Calu3 (cell line): ENCODE results near the gene DDN. TPM values are rescaled to one million over a fixed set of nuclear protein-coding genes. Genes with fewer than 3 reads are reported as not detected.

Experiments
- BruUV-seq: library from RNA; stranded (reverse); fragments of 400-500 nt; replicated peaks from 2 replicates; lab custom pipeline; 2021; lab: Mats Ljungman, UMichigan
- CTCF ChIA-PET: fragments of 300-600 bp; sonication (Branson Sonifier 250); formaldehyde crosslinking; loops from one replicate; lab custom pipeline; 2022; ENCODE audit warnings: antibody characterized with exemption; lab: Charles Lee
- DNase-seq: peaks from one replicate; pipeline ENCODE4 v3.0.0; 2022
- H3K27ac Mint-ChIP-seq: one replicate; pipeline ENCODE4 v1.8.0; 2022; ENCODE audit warnings: mixed read lengths; ENCODE audit not compliant: unreplicated experiment
- H3K27me3 Mint-ChIP-seq: one replicate; pipeline ENCODE4 v1.8.0; 2022; ENCODE audit warnings: mixed read lengths; ENCODE audit not compliant: unreplicated experiment
- H3K36me3 Mint-ChIP-seq: one replicate; pipeline ENCODE4 v1.8.0; 2022; ENCODE audit warnings: mild to moderate bottlenecking, moderate library complexity, mixed read lengths; ENCODE audit not compliant: insufficient read depth, unreplicated experiment
- H3K4me1 Mint-ChIP-seq: one replicate; pipeline ENCODE4 v1.8.0; 2022; ENCODE audit warnings: mild to moderate bottlenecking, low read depth, mixed read lengths; ENCODE audit not compliant: unreplicated experiment
- H3K4me3 Mint-ChIP-seq: one replicate; pipeline ENCODE4 v1.8.0; 2022; ENCODE audit warnings: mild to moderate bottlenecking, low read depth, moderate library complexity, mixed read lengths; ENCODE audit not compliant: unreplicated experiment
- H3K9me3 Mint-ChIP-seq: one replicate; pipeline ENCODE4 v1.8.0; 2022; ENCODE audit warnings: low read depth, mixed read lengths; ENCODE audit not compliant: unreplicated experiment
- intact Hi-C: fragments of 100-400 bp; cut with micrococcal nuclease; formaldehyde crosslinking; loops from one replicate; pipeline ENCODE4 v1.10.0; 2022; ENCODE audit not compliant: unreplicated experiment
- total RNA-seq: library from RNA; stranded (reverse); gene quantifications from 2 replicates; pipeline ENCODE4 v1.2.3, GENCODE V29; 2022
- TF ChIP-seq, protein P1 (sequence below): fragments of 200-600 bp; IDR thresholded peaks from one replicate; pipeline ENCODE4 v1.8.0; 2022; ENCODE audit warnings: antibody characterized with exemption; ENCODE audit not compliant: unreplicated experiment

DDN gene
- total RNA-seq, 1 experiment from 2014 or later, result 0.21 TPM

DNA sequence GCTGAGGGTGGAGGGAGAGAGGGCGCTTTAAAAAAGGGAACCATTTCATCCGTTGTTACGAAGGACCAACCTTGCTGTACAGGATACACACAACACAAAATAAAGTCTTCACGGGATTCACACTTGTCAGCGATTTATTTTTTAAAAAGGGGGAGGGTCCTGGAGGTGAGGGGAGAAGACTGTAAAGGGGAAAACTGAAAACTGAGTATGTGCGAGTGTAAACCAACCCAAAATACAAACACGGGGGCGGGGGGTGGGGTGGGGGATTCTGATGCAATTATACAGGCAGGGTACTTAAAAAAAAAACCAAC is 19.9 kb upstream of the DDN start:
- BruUV-seq, result TSS peak; percentile 96
- DNase-seq, result no peak
- H3K27ac Mint-ChIP-seq, result peak overlapping the region; percentile 86
- intact Hi-C loops, result no loop called here
- peaks cover 15% of the 10 kb centered on the region for H3K4me1 Mint-ChIP-seq
- H3K27me3 Mint-ChIP-seq, result no peaks in the 10 kb centered on the region
- peaks cover 45% of the 10 kb centered on the region for H3K36me3 Mint-ChIP-seq
- CTCF ChIA-PET, result interaction anchor here (0.6 to 1.1 kb wide), 2 partner anchors 38 to 69 kb away, joined by 4 read pairs; no protein-coding TSS in a partner anchor
- peak overlapping the region; percentile 87 for H3K4me3 Mint-ChIP-seq
- TF ChIP-seq, protein P1, sequence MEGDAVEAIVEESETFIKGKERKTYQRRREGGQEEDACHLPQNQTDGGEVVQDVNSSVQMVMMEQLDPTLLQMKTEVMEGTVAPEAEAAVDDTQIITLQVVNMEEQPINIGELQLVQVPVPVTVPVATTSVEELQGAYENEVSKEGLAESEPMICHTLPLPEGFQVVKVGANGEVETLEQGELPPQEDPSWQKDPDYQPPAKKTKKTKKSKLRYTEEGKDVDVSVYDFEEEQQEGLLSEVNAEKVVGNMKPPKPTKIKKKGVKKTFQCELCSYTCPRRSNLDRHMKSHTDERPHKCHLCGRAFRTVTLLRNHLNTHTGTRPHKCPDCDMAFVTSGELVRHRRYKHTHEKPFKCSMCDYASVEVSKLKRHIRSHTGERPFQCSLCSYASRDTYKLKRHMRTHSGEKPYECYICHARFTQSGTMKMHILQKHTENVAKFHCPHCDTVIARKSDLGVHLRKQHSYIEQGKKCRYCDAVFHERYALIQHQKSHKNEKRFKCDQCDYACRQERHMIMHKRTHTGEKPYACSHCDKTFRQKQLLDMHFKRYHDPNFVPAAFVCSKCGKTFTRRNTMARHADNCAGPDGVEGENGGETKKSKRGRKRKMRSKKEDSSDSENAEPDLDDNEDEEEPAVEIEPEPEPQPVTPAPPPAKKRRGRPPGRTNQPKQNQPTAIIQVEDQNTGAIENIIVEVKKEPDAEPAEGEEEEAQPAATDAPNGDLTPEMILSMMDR, result no peak
- H3K9me3 Mint-ChIP-seq, result no peaks in the 10 kb centered on the region

DNA sequence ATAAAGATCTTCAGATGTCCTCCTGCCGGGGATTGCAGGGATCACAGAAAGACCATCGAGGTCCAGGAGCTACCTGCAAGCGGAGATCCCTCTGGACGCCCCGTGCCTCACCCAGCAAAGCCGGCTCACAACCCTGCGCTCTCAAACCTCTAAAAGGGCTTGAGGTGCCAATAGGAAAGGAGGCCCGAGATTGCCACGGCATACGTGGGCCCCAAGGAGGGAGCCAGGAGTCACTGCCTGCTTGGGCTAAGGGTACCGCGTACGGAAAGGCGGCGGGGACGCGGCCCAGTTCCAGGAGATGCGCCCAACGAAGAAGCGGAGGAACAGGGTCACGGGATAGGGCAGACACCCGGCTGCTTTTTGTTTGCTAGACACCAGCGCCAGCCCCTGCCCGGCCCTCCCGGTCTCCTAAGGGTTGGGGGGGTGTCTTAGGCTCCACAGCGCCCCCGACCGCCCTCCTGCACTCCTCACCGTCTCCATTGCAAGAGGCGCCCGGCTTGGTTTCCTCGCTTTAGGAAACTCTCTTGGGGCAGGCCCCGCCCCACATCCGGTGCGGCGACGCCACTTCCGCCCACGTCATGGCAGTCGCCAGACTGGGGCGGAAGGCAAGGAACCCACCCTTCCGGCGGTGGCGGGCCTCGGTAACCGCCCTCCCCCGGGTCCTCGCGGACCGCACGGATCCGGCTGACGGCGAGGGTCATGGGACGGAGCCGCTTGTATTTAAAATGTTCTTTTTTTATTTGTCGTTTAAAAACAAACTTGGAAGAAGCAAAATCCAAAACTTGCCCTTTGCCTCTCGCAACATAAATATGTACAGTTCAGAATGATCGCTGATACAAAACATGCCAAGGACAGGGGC is 19.3 kb upstream of the DDN start, which contains the start of gene PRKAG1:
TSS of gene PRKAG1 (minus strand) at position 516 of the 859 bp plus-strand sequence. CDS start at position 480, 36 bp downstream.
- BruUV-seq, result TSS peak; percentile 56
- TF ChIP-seq, protein P1, result peak; percentile 33
- H3K27me3 Mint-ChIP-seq, result no peaks in the 10 kb centered on the region
- CTCF ChIA-PET, result interaction anchor here (0.6 to 1.0 kb wide), 7 partner anchors 14 to 92 kb away, joined by 3 to 5 read pairs (median 3); partner anchors contain the start of genes DDN and RHEBL1
- intact Hi-C loops, result no loop called here
- no peaks in the 10 kb centered on the region for H3K9me3 Mint-ChIP-seq
- DNase-seq, result peak; percentile 92
- H3K27ac Mint-ChIP-seq, result peak within 1 kb of the TSS; percentile 86
- H3K36me3 Mint-ChIP-seq, result peaks cover 39% of the 10 kb centered on the region
- H3K4me1 Mint-ChIP-seq, result peaks cover 15% of the 10 kb centered on the region
- H3K4me3 Mint-ChIP-seq, result peak within 1 kb of the TSS; percentile 87

DNA sequence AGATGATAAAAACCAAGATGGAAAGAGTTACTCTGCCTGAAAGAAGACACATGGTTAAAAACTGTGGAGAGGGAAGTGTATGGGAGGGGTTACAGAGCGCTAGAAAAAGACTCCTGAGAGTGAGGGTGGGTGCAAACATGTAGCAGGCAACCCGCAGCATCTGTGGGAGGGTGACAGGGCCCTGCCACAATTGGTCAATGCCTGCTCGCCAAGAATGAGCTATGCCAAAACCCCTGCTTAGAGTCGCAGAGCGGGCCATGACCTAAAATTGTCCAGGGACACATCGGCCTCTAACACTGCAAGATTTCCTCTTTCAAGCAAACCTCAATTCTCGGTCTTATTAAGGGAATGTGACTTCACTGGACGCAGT is 18.7 kb upstream of the DDN start:
- TF ChIP-seq, protein P1, result no peak
- intact Hi-C loops, result no loop called here
- peak; percentile 10 for DNase-seq
- H3K9me3 Mint-ChIP-seq, result no peaks in the 10 kb centered on the region
- H3K4me3 Mint-ChIP-seq, result peak overlapping the region; percentile 87
- H3K4me1 Mint-ChIP-seq, result peaks cover 15% of the 10 kb centered on the region
- no peaks in the 10 kb centered on the region for H3K27me3 Mint-ChIP-seq
- no TSS peak for BruUV-seq
- H3K36me3 Mint-ChIP-seq, result peaks cover 35% of the 10 kb centered on the region
- CTCF ChIA-PET, result interaction anchor here (0.6 to 1.0 kb wide), 7 partner anchors 15 to 91 kb away, joined by 3 to 5 read pairs (median 3); partner anchors contain the start of genes DDN and RHEBL1
- peak overlapping the region; percentile 86 for H3K27ac Mint-ChIP-seq

DNA sequence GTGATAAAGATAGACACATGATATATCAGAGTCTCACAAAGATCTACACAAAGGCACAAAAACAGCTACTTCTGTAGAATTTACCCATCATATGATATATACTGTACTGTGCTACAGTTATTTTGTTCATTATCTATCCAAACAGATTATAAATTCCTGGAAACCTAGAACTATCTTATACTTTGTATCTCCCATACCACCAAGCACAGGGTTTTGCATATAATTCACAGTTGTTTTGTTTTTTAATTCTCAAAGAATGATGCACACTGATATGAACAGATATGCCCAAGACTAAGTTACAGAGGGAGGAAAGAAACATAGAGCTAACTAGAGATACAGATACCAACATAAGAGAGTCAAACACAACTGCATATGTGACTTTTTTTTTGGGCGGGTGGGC is 16.0 kb upstream of the DDN start:
- no peak overlapping the region for H3K27ac Mint-ChIP-seq
- no TSS peak for BruUV-seq
- no peaks in the 10 kb centered on the region for H3K27me3 Mint-ChIP-seq
- CTCF ChIA-PET, result no interaction called here
- TF ChIP-seq, protein P1, result no peak
- H3K4me3 Mint-ChIP-seq, result no peak overlapping the region
- no peaks in the 10 kb centered on the region for H3K9me3 Mint-ChIP-seq
- peaks cover 15% of the 10 kb centered on the region for H3K4me1 Mint-ChIP-seq
- H3K36me3 Mint-ChIP-seq, result peaks cover 27% of the 10 kb centered on the region
- DNase-seq, result no peak
- intact Hi-C loops, result no loop called here
